K562 (cell line): Measurements from ENCODE around the gene PTGER3. TPM values are rescaled to one million over a fixed set of nuclear protein-coding genes. Genes with fewer than 3 reads are reported as not detected.
A peak's percentile ranks its signal among the peaks of the same experiment; 100 is the strongest.

Source experiments
- CHCHD3 ChIP-seq: fragments of 250-450 bp; sonication (Bioruptor Pico); IDR thresholded peaks from 2 replicates; pipeline ENCODE4 v2.1.2; 2022; ENCODE audit warnings: mild to moderate bottlenecking
- DLX4 ChIP-seq: fragments of 250-450 bp; sonication (Bioruptor Pico); IDR thresholded peaks from 2 replicates; pipeline ENCODE4 v1.6.1; 2021; ENCODE audit warnings: mild to moderate bottlenecking
- DPF2 ChIP-seq: fragments of 450-650 bp; IDR thresholded peaks from 2 replicates; pipeline ENCODE4 v1.6.1; 2016
- E2F6 ChIP-seq, 2 experiments: IDR thresholded peaks; 2 replicates each; pipeline ENCODE4 v1.6.1; 2011; ENCODE audit warnings: borderline replicate concordance in 1 of 2, control low read depth in 1 of 2, low read depth in 1 of 2, low read length in 1 of 2, mild to moderate bottlenecking in 1 of 2, mixed read lengths in 1 of 2, moderate library complexity in 1 of 2; ENCODE audit not compliant: insufficient read depth in 1 of 2, insufficient read length in 1 of 2, poor library complexity in 1 of 2, severe bottlenecking in 1 of 2; ENCODE audit errors: extremely low read depth in 1 of 2
- ETS1 ChIP-seq: conservative IDR thresholded peaks from 2 replicates; pipeline ENCODE4 v1.6.1; 2011; ENCODE audit warnings: low read depth, mild to moderate bottlenecking, low read length; ENCODE audit not compliant: control insufficient read depth
- GTF2E2 ChIP-seq: fragments of 200-800 bp; sonication (Bioruptor generic); IDR thresholded peaks from 2 replicates; pipeline ENCODE4 v1.6.1; 2016; ENCODE audit warnings: missing genetic modification characterization, missing compliant biosample characterization
- HES1 ChIP-seq: fragments of 450-650 bp; IDR thresholded peaks from 2 replicates; pipeline ENCODE4 v1.6.1; 2016; ENCODE audit warnings: low read depth, mild to moderate bottlenecking, moderate library complexity
- HIVEP1 ChIP-seq: fragments of 250-450 bp; sonication (Bioruptor Pico); IDR thresholded peaks from 2 replicates; pipeline ENCODE4 v1.4.0; 2020; ENCODE audit warnings: mild to moderate bottlenecking
- HMG20A ChIP-seq: fragments of 450-650 bp; formaldehyde crosslinking; conservative IDR thresholded peaks from 2 replicates; pipeline ENCODE4 v1.4.0; 2020; ENCODE audit warnings: mild to moderate bottlenecking, mixed read lengths
- KDM2B ChIP-seq: fragments of 250-450 bp; sonication (Bioruptor Pico); IDR thresholded peaks from 2 replicates; pipeline ENCODE4 v1.8.0; 2021; ENCODE audit warnings: mild to moderate bottlenecking, moderate library complexity
- LCOR ChIP-seq: sonication (generic); formaldehyde crosslinking; IDR thresholded peaks from 2 replicates; pipeline ENCODE4 v1.8.0; 2022; ENCODE audit warnings: mild to moderate bottlenecking, missing genetic modification reagents
- MAFF ChIP-seq: IDR thresholded peaks from 2 replicates; pipeline ENCODE4 v1.6.1; 2012; ENCODE audit warnings: low read length, improper control_type of control experiment
- MYNN ChIP-seq, 2 experiments: sonication (generic); formaldehyde crosslinking in 1 of 2; IDR thresholded peaks; 2 replicates each; pipeline versions ENCODE4 v1.5.0 to v1.6.1; 2016 to 2020; ENCODE audit warnings: antibody characterized with exemption in 1 of 2, missing genetic modification reagents in 1 of 2
- NEUROD1 ChIP-seq: fragments of 150-350 bp; IDR thresholded peaks from 2 replicates; pipeline ENCODE4 v1.6.1; 2014; ENCODE audit warnings: borderline replicate concordance, low read length, low read depth; ENCODE audit not compliant: partially characterized antibody
- SFPQ ChIP-seq: fragments of 200-400 bp; formaldehyde crosslinking; IDR thresholded peaks from 2 replicates; pipeline ENCODE4 v1.6.1; 2017; ENCODE audit warnings: mild to moderate bottlenecking, low read depth, low read length, moderate library complexity
- SREBF2 ChIP-seq: sonication (generic); formaldehyde crosslinking; IDR thresholded peaks from 2 replicates; pipeline ENCODE4 v1.4.0; 2020; ENCODE audit warnings: mild to moderate bottlenecking, missing genetic modification reagents
- SUPT5H ChIP-seq: fragments of 450-650 bp; IDR thresholded peaks from 2 replicates; pipeline ENCODE4 v1.6.1; 2016
- TAF1 ChIP-seq: IDR thresholded peaks from 2 replicates; pipeline ENCODE4 v1.6.1; 2011; ENCODE audit warnings: mild to moderate bottlenecking, low read length, moderate library complexity; ENCODE audit not compliant: insufficient read depth, control insufficient read depth, severe bottlenecking; ENCODE audit errors: extremely low read depth
- YBX1 ChIP-seq: fragments of 450-650 bp; IDR thresholded peaks from 2 replicates; pipeline ENCODE4 v1.7.1; 2016; ENCODE audit warnings: mild to moderate bottlenecking
- ZNF551 ChIP-seq: fragments of 250-450 bp; sonication (Bioruptor Pico); IDR thresholded peaks from 2 replicates; pipeline ENCODE4 v1.5.0; 2021; ENCODE audit warnings: mild to moderate bottlenecking, moderate library complexity
- ZNF668 ChIP-seq: fragments of 250-450 bp; sonication (Bioruptor Pico); IDR thresholded peaks from 2 replicates; pipeline ENCODE4 v1.8.0; 2022; ENCODE audit warnings: mild to moderate bottlenecking, inconsistent platforms
- ZNF699 ChIP-seq: fragments of 250-450 bp; sonication (Bioruptor Pico); IDR thresholded peaks from 2 replicates; pipeline ENCODE4 v1.8.0; 2021; ENCODE audit warnings: mild to moderate bottlenecking, moderate library complexity; ENCODE audit not compliant: insufficient replicate concordance
- polyA plus RNA-seq, 8 experiments: library from polyadenylated mRNA; depleted of rRNA in 4 of 8; stranded (reverse) in 5 of 8; unstranded in 3 of 8; fragments of >200 nt; fragmentation: Nextera tagmentation in 2 of 8; fragmentation: Illumina TruSeq in 1 of 8; extraction: Ambion mirVana in 2 of 8; extraction: Trizol in 1 of 8; gene quantifications; 2 replicates each; pipeline versions ENCODE4 v1.2.1 to v1.2.3, GENCODE V29; 2011 to 2014; ENCODE audit warnings: inconsistent platforms in 1 of 8, missing spikeins in 1 of 8
- total RNA-seq, 7 experiments: library from RNA; depleted of rRNA in 6 of 7; stranded (reverse); fragments of >200 nt in 6 of 7; fragmentation: Illumina TruSeq in 2 of 7; extraction: Trizol in 2 of 7; gene quantifications; 2 replicates each; pipeline versions ENCODE4 v1.2.1 to v1.2.3, GENCODE V29; 2011 to 2021; ENCODE audit warnings: low replicate concordance in 1 of 7

The PTGER3 gene
- total and polyA plus RNA-seq, 9 of the 15 experiments (the other 6 are each of a cell fraction or from before 2014, with no cell fraction given) = 3.8 to 28.5 (median 14.2) TPM

GRCh38 chr1:71080739-71081696 is 33.4 kb upstream of the PTGER3 start, which contains the start of gene ZRANB2 (continued):
- TF ChIP-seq DLX4 (CRISPR knock-in tag) (no peak), HES1 (no peak), SREBF2 (CRISPR knock-in tag) (no peak), E2F6 (IDR thresholded peaks at IDR 0.05; ENCODE audit: borderline replicate concordance in 1 of 2, extremely low read depth in 1 of 2, insufficient read depth in 1 of 2, insufficient read length in 1 of 2, low read depth in 1 of 2, low read length in 1 of 2, poor library complexity in 1 of 2, severe bottlenecking in 1 of 2) (no peak), ZNF551 (no peak), HIVEP1 (CRISPR knock-in tag) (no peak), MAFF (no peak), MYNN (IDR thresholded peaks at IDR 0.05) (0 out of 2 replicates have a peak, but pooled peaks have one; percentile 29), MYNN (CRISPR knock-in tag; IDR thresholded peaks at IDR 0.05) (no peak), TAF1 (peak; percentile 89), YBX1 (no peak), ZNF668 (no peak), KDM2B (CRISPR knock-in tag) (no peak), SFPQ (no peak), DPF2 (no peak), ETS1 (peak; percentile 74), ZNF699 (CRISPR knock-in tag) (no peak), HMG20A (CRISPR knock-in tag) (no peak), SUPT5H (peak; percentile 95), CHCHD3 (CRISPR knock-in tag) (no peak), NEUROD1 (peak; percentile 78), LCOR (CRISPR knock-in tag) (peak; percentile 80; the same call in 1 of the 2 replicates), GTF2E2 (peak; percentile 97)
